Measurements from ENCODE around the gene H3-3A.

The H3-3A gene

GRCh38 chr1:226066415-226067078, 4.0 kb downstream of the H3-3A start:
- Histone ChIP-seq H3K9me3 (ENCODE audit: control insufficient read depth, low read length) (no peaks in the 10 kb centered on the region), H3K4me1 (ENCODE audit: control insufficient read depth, insufficient read depth, low read length, poor library complexity, severe bottlenecking) (peaks cover 8% of the 10 kb centered on the region), H3K4me3 (ENCODE audit: extremely low read depth, insufficient read depth, low read length, poor library complexity, severe bottlenecking) (no peak overlapping the region), H3K27ac (ENCODE audit: low read depth, low read length, severe bottlenecking) (no peak overlapping the region), H3K36me3 (ENCODE audit: control insufficient read depth, insufficient read depth, low read length) (peaks cover 62% of the 10 kb centered on the region)
- WGBS, 2 experiments (ENCODE audit: insufficient coverage in 2 of 2) = 71% methylated on average over 1 of the region's 4 CpGs; no CpG with 5 or more reads in 1 of the 2 experiments

GRCh38 chr1:226069811-226070489, 7.4 kb downstream of the H3-3A start:
- peaks cover 83% of the 10 kb centered on the region for H3K36me3 ChIP-seq (ENCODE audit: control insufficient read depth, insufficient read depth, low read length)
- no peak overlapping the region for H3K27ac ChIP-seq (ENCODE audit: low read depth, low read length, severe bottlenecking)
- no peaks in the 10 kb centered on the region for H3K9me3 ChIP-seq (ENCODE audit: control insufficient read depth, low read length)
- 95 to 96% methylated on average over 11 to 12 of the region's 13 CpGs for WGBS, 2 experiments (ENCODE audit: insufficient coverage in 2 of 2)
- H3K4me3 ChIP-seq (ENCODE audit: extremely low read depth, insufficient read depth, low read length, poor library complexity, severe bottlenecking) = no peak overlapping the region
- H3K4me1 ChIP-seq (ENCODE audit: control insufficient read depth, insufficient read depth, low read length, poor library complexity, severe bottlenecking) = peaks cover 8% of the 10 kb centered on the region

GRCh38 chr1:226072347-226072746, 9.8 kb downstream of the H3-3A start:
- WGBS, 2 experiments (ENCODE audit: insufficient coverage in 2 of 2) = no CpG with 5 or more reads among the region's 4 CpGs

GRCh38 chr1:226073184-226073950, 10.9 kb downstream of the H3-3A start:
- Histone ChIP-seq H3K36me3 (ENCODE audit: control insufficient read depth, insufficient read depth, low read length) (peaks cover 52% of the 10 kb centered on the region), H3K9me3 (ENCODE audit: control insufficient read depth, low read length) (no peaks in the 10 kb centered on the region), H3K27ac (ENCODE audit: low read depth, low read length, severe bottlenecking) (no peak overlapping the region), H3K4me3 (ENCODE audit: extremely low read depth, insufficient read depth, low read length, poor library complexity, severe bottlenecking) (no peak overlapping the region), H3K4me1 (ENCODE audit: control insufficient read depth, insufficient read depth, low read length, poor library complexity, severe bottlenecking) (no peaks in the 10 kb centered on the region)
- 0 to 80% methylated on average over 1 of the region's 6 CpGs for WGBS, 2 experiments (ENCODE audit: insufficient coverage in 2 of 2)

More at GRCh38 chr1:226072347-226072746, 9.8 kb downstream of the H3-3A start:
- Histone ChIP-seq H3K9me3 (ENCODE audit: control insufficient read depth, low read length) (no peaks in the 10 kb centered on the region), H3K4me3 (ENCODE audit: extremely low read depth, insufficient read depth, low read length, poor library complexity, severe bottlenecking) (no peak overlapping the region), H3K4me1 (ENCODE audit: control insufficient read depth, insufficient read depth, low read length, poor library complexity, severe bottlenecking) (no peaks in the 10 kb centered on the region), H3K36me3 (ENCODE audit: control insufficient read depth, insufficient read depth, low read length) (peaks cover 63% of the 10 kb centered on the region), H3K27ac (ENCODE audit: low read depth, low read length, severe bottlenecking) (no peak overlapping the region)

- H3K4me1 ChIP-seq (ENCODE audit: control insufficient read depth, insufficient read depth, low read length, poor library complexity, severe bottlenecking) = no peaks in the 10 kb centered on the region
- H3K36me3 ChIP-seq (ENCODE audit: control insufficient read depth, insufficient read depth, low read length) = peaks cover 46% of the 10 kb centered on the region
- H3K9me3 ChIP-seq (ENCODE audit: control insufficient read depth, low read length) = no peaks in the 10 kb centered on the region
- no peak overlapping the region for H3K27ac ChIP-seq (ENCODE audit: low read depth, low read length, severe bottlenecking)
- H3K4me3 ChIP-seq (ENCODE audit: extremely low read depth, insufficient read depth, low read length, poor library complexity, severe bottlenecking) = no peak overlapping the region
- WGBS, 2 experiments (ENCODE audit: insufficient coverage in 2 of 2) = 93 to 100% methylated on average over 3 of the region's 4 CpGs
These were observed 11.5 kb downstream of the H3-3A start for GRCh38 chr1:226074046-226074445.

GRCh38 chr1:226076378-226076777, 13.9 kb downstream of the H3-3A start:
- no peaks in the 10 kb centered on the region for H3K9me3 ChIP-seq (ENCODE audit: control insufficient read depth, low read length)
- H3K36me3 ChIP-seq (ENCODE audit: control insufficient read depth, insufficient read depth, low read length) = peaks cover 24% of the 10 kb centered on the region
- WGBS, 2 experiments (ENCODE audit: insufficient coverage in 2 of 2) = 96 to 98% methylated on average over 4 to 6 of the region's 6 CpGs
- no peak overlapping the region for H3K27ac ChIP-seq (ENCODE audit: low read depth, low read length, severe bottlenecking)
- no peak overlapping the region for H3K4me3 ChIP-seq (ENCODE audit: extremely low read depth, insufficient read depth, low read length, poor library complexity, severe bottlenecking)
- no peaks in the 10 kb centered on the region for H3K4me1 ChIP-seq (ENCODE audit: control insufficient read depth, insufficient read depth, low read length, poor library complexity, severe bottlenecking)

- H3K4me1 ChIP-seq (ENCODE audit: control insufficient read depth, insufficient read depth, low read length, poor library complexity, severe bottlenecking) = no peaks in the 10 kb centered on the region
- 72 to 82% methylated on average over 8 to 9 of the region's 9 CpGs for WGBS, 2 experiments (ENCODE audit: insufficient coverage in 2 of 2)
- no peaks in the 10 kb centered on the region for H3K9me3 ChIP-seq (ENCODE audit: control insufficient read depth, low read length)
- H3K27ac ChIP-seq (ENCODE audit: low read depth, low read length, severe bottlenecking) = no peak overlapping the region
- peaks cover 9% of the 10 kb centered on the region for H3K36me3 ChIP-seq (ENCODE audit: control insufficient read depth, insufficient read depth, low read length)
- H3K4me3 ChIP-seq (ENCODE audit: extremely low read depth, insufficient read depth, low read length, poor library complexity, severe bottlenecking) = no peak overlapping the region
These were observed 15.9 kb downstream of the H3-3A start for GRCh38 chr1:226078374-226078773.

- no peaks in the 10 kb centered on the region for H3K9me3 ChIP-seq (ENCODE audit: control insufficient read depth, low read length)
These were observed 20.0 kb downstream of the H3-3A start for GRCh38 chr1:226082587-226082917.

GRCh38 chr1:226082959-226083301, 20.4 kb downstream of the H3-3A start:
- Histone ChIP-seq H3K4me1 (ENCODE audit: control insufficient read depth, insufficient read depth, low read length, poor library complexity, severe bottlenecking) (no peaks in the 10 kb centered on the region), H3K4me3 (ENCODE audit: extremely low read depth, insufficient read depth, low read length, poor library complexity, severe bottlenecking) (peak overlapping the region; percentile 62), H3K36me3 (ENCODE audit: control insufficient read depth, insufficient read depth, low read length) (no peaks in the 10 kb centered on the region), H3K9me3 (ENCODE audit: control insufficient read depth, low read length) (no peaks in the 10 kb centered on the region), H3K27ac (ENCODE audit: low read depth, low read length, severe bottlenecking) (no peak overlapping the region)
- 1 to 3% methylated on average over 18 to 23 of the region's 23 CpGs for WGBS, 2 experiments (ENCODE audit: insufficient coverage in 2 of 2)

More at GRCh38 chr1:226082587-226082917, 20.0 kb downstream of the H3-3A start:
- H3K4me3 ChIP-seq (ENCODE audit: extremely low read depth, insufficient read depth, low read length, poor library complexity, severe bottlenecking) = peak overlapping the region; percentile 62
- H3K27ac ChIP-seq (ENCODE audit: low read depth, low read length, severe bottlenecking) = no peak overlapping the region
- no peaks in the 10 kb centered on the region for H3K4me1 ChIP-seq (ENCODE audit: control insufficient read depth, insufficient read depth, low read length, poor library complexity, severe bottlenecking)
- H3K36me3 ChIP-seq (ENCODE audit: control insufficient read depth, insufficient read depth, low read length) = no peaks in the 10 kb centered on the region
- WGBS, 2 experiments (ENCODE audit: insufficient coverage in 2 of 2) = 73 to 85% methylated on average over 6 of the region's 7 CpGs

GRCh38 chr1:226083302-226084101, 21.0 kb downstream of the H3-3A start:
- H3K4me1 ChIP-seq (ENCODE audit: control insufficient read depth, insufficient read depth, low read length, poor library complexity, severe bottlenecking) = no peaks in the 10 kb centered on the region
- 3% methylated on average over 63 to 65 of the region's 75 CpGs for WGBS, 2 experiments (ENCODE audit: insufficient coverage in 2 of 2)
- no peaks in the 10 kb centered on the region for H3K36me3 ChIP-seq (ENCODE audit: control insufficient read depth, insufficient read depth, low read length)
- H3K4me3 ChIP-seq (ENCODE audit: extremely low read depth, insufficient read depth, low read length, poor library complexity, severe bottlenecking) = peak overlapping the region; percentile 62
- H3K27ac ChIP-seq (ENCODE audit: low read depth, low read length, severe bottlenecking) = no peak overlapping the region
- H3K9me3 ChIP-seq (ENCODE audit: control insufficient read depth, low read length) = no peaks in the 10 kb centered on the region
